Nephron (organoid): Measurements from ENCODE around the gene LRRD1.
A peak's percentile ranks its signal among the peaks of the same experiment; 100 is the strongest.

Experiments
- H3K27ac Mint-ChIP-seq, 3 experiments: 2 replicates each; pipeline ENCODE4 v1.8.0; 2020; ENCODE audit warnings: mixed read lengths in 3 of 3, mild to moderate bottlenecking in 2 of 3, moderate library complexity in 1 of 3
- H3K27me3 Mint-ChIP-seq: 2 replicates; pipeline ENCODE4 v1.8.0; 2021; ENCODE audit warnings: low read depth, mild to moderate bottlenecking, moderate library complexity, mixed read lengths
- H3K36me3 Mint-ChIP-seq: 2 replicates; pipeline ENCODE4 v1.8.0; 2020; ENCODE audit warnings: low read depth, mixed read lengths
- H3K4me1 Mint-ChIP-seq: 2 replicates; pipeline ENCODE4 v1.8.0; 2020; ENCODE audit warnings: mixed read lengths
- H3K4me3 Mint-ChIP-seq, 3 experiments: 2 replicates each; pipeline ENCODE4 v1.8.0; 2020; ENCODE audit warnings: mild to moderate bottlenecking in 3 of 3, mixed read lengths in 3 of 3, moderate library complexity in 2 of 3
- H3K9me3 Mint-ChIP-seq: 2 replicates; pipeline ENCODE4 v1.8.0; 2020; ENCODE audit warnings: mixed read lengths
- TF ChIP-seq, protein P1 (sequence below), 3 experiments: fragments of 200-600 bp; sonication (generic); IDR thresholded peaks; one replicate each; pipeline ENCODE4 v1.5.0; 2021; ENCODE audit warnings: antibody characterized with exemption in 3 of 3; ENCODE audit not compliant: unreplicated experiment in 3 of 3

The LRRD1 gene

DNA sequence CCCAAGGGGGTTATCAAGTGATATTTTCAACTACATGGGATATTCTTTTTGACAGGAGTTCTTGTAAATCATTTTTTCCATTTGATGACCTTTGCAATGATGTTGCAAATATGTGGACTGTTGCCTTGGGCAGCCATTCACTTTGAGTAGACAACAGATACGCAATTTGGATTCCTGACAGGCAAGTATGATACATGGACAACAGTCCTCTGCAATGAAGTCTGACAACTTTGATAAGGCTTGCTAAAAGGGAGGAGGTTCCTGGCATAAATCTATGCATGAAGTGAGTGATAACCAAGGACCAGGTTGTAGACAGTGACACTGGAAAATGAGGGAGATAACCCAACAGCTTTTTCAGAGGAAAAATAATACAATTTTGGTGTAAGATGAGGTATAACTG lies 17.7 kb downstream of the LRRD1 start:
- Mint-ChIP-seq H3K9me3 (no peaks in the 10 kb centered on the region), H3K4me1 (no peaks in the 10 kb centered on the region), H3K27ac (no peak overlapping the region), H3K27me3 (no peaks in the 10 kb centered on the region), H3K4me3 (no peak overlapping the region), H3K36me3 (no peaks in the 10 kb centered on the region)
- TF ChIP-seq, protein P1, sequence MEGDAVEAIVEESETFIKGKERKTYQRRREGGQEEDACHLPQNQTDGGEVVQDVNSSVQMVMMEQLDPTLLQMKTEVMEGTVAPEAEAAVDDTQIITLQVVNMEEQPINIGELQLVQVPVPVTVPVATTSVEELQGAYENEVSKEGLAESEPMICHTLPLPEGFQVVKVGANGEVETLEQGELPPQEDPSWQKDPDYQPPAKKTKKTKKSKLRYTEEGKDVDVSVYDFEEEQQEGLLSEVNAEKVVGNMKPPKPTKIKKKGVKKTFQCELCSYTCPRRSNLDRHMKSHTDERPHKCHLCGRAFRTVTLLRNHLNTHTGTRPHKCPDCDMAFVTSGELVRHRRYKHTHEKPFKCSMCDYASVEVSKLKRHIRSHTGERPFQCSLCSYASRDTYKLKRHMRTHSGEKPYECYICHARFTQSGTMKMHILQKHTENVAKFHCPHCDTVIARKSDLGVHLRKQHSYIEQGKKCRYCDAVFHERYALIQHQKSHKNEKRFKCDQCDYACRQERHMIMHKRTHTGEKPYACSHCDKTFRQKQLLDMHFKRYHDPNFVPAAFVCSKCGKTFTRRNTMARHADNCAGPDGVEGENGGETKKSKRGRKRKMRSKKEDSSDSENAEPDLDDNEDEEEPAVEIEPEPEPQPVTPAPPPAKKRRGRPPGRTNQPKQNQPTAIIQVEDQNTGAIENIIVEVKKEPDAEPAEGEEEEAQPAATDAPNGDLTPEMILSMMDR (IDR thresholded peaks at IDR 0.05; ENCODE audit: unreplicated experiment in 3 of 3): no peak

DNA sequence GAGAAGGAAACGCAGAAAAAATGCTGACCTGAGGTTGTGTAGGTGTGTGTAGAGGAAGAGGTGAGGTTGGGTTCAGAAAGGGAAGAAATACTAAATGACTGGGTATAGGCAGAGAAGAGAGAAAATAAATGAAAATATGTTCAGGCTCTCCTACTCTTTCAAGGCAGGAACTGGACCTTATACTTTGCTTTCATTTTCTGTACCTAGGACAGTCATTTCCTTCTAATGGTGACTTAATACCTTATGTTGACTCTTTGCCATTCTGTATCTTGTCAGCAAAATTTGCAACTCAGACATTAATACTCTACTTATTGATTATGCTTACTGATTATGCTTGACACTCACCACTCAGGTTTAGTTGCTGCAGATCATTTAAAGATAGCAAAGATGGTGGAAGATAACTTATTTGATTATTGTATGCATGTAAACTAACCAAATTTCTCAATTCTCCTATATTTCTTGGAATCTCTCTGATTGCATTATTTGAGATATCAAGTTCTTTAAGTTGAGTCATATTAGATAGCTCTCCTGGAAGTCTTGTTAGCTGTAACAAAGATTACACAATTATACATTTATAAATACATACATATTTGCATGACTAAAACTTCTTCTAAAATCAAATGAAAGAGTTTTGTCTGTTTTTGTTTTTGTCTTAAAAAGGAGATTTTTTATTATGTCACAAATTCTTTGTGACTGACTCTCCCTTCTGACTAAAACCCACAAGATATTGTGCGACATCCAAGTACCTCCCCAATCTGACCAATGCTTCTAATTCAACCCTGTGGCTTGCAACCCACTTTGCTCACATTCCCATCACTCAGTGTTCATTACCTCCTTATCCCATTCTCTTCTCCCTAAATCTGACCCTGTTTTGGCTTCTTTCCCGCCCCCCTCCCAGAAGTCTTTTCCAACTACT lies 20.0 kb downstream of the LRRD1 start:
- Mint-ChIP-seq H3K36me3 (no peaks in the 10 kb centered on the region), H3K4me1 (peaks cover 6% of the 10 kb centered on the region), H3K27me3 (no peaks in the 10 kb centered on the region), H3K4me3 (no peak overlapping the region), H3K9me3 (no peaks in the 10 kb centered on the region), H3K27ac (no peak overlapping the region)
- TF ChIP-seq, protein P1 (IDR thresholded peaks at IDR 0.05; ENCODE audit: unreplicated experiment in 3 of 3): no peak

DNA sequence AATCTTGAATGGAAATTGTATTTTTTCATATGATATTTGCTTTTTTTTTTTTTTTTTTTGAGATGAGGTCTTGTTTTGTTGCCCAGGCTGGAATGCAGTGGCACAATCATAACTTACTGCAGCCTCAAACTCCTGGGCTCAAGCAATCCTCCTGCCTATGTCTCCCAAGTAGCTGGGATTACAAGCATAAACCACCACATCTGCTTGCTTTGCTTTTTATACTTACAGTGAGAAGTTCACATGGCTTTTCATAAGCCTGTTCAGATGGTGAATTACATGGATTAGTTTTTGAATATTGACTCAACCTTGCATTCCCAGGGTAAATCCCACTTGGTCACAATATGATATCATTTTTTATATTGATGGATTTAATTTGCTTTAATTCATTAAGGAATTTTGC lies 22.0 kb downstream of the LRRD1 start:
- Mint-ChIP-seq H3K27ac (no peak overlapping the region), H3K27me3 (no peaks in the 10 kb centered on the region), H3K4me1 (peaks cover 6% of the 10 kb centered on the region), H3K9me3 (no peaks in the 10 kb centered on the region), H3K36me3 (no peaks in the 10 kb centered on the region), H3K4me3 (no peak overlapping the region)
- TF ChIP-seq, protein P1 (IDR thresholded peaks at IDR 0.05; ENCODE audit: unreplicated experiment in 3 of 3): no peak

DNA sequence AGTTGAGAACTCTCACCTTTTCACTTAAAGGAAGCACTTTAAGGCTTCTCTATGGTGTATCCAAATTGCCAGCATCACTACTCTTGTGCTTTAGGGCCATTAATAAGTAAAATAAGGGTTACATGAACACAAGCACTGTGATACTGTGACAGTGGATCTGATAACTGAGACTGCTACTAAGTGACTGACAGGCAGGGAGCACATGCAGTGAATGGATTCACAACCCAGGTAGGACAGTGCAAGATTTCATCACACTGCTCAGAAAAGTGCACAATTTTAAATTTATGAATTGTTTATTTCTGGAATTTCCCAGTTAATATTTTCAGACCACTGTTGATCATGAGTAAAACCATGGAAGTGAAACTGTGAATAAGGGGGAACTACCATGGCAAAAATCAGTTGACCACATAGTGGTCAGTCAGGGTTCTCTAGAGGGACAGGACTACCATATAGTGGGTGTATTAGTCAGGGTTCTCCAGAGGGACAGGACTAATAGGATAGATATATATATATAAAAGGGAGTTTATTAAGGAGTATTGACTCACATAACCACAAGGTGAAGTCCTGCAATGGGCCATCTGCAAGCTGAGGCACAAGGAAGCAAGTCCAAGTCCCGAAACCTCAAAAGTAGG lies 23.7 kb downstream of the LRRD1 start:
- Mint-ChIP-seq H3K4me1 (peaks cover 18% of the 10 kb centered on the region), H3K36me3 (no peaks in the 10 kb centered on the region)

DNA sequence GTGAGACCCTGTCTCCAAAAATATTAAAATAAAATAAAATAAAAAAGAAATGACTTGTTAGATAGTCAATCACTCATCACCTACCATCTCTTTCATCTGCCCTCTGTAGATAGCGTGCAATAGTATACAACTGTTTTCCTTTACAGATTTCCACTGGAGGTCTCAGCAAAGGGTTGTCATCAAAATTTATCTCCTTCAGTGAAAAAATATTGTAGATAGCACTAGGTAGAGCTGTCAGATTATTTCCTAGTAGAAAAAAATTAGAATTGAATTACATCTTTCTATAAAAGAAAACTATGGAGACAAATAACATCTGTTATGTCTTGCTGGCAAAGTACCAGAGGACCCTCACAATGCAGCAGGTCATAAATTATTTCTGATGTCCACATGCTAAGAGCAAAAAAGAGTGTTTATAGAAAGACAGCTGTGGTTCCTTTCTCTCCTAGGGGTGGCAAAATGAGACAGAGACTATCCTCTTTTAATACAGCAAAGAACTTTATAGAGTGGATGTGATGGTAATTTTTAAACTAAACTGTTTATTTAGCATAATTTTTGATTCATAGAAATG lies 28.4 kb downstream of the LRRD1 start:
- H3K4me1 Mint-ChIP-seq: peaks cover 22% of the 10 kb centered on the region
- no peaks in the 10 kb centered on the region for H3K36me3 Mint-ChIP-seq

More for the DNA sequence above, 23.7 kb downstream of the LRRD1 start:
- Mint-ChIP-seq H3K4me3 (no peak overlapping the region), H3K27me3 (no peaks in the 10 kb centered on the region), H3K9me3 (no peaks in the 10 kb centered on the region), H3K27ac (no peak overlapping the region)
- TF ChIP-seq, protein P1 (IDR thresholded peaks at IDR 0.05; ENCODE audit: unreplicated experiment in 3 of 3): no peak

More for the DNA sequence above, 28.4 kb downstream of the LRRD1 start:
- H3K27ac Mint-ChIP-seq: peak overlapping the region; percentile 30 to 78 (median 56)
- H3K4me3 Mint-ChIP-seq: no peak overlapping the region
- TF ChIP-seq, protein P1 (IDR thresholded peaks at IDR 0.05; ENCODE audit: unreplicated experiment in 3 of 3): no peak
- H3K9me3 Mint-ChIP-seq: no peaks in the 10 kb centered on the region
- H3K27me3 Mint-ChIP-seq: peaks cover 3% of the 10 kb centered on the region
